Caco-2 (cell line): ENCODE measurements around the gene PLEKHD1. TPM values are rescaled to one million over a fixed set of nuclear protein-coding genes. Genes with fewer than 3 reads are reported as not detected.

ENCODE experiments used
- BruUV-seq: library from RNA; stranded (reverse); fragments of 400-500 nt; replicated peaks from 2 replicates; lab custom pipeline; 2021; lab: Mats Ljungman, UMichigan
- CTCF ChIA-PET: fragments of 300-600 bp; sonication (Branson Sonifier 250); formaldehyde crosslinking; loops from one replicate; lab custom pipeline; 2022; ENCODE audit warnings: antibody characterized with exemption; lab: Charles Lee
- POLR2A ChIA-PET: fragments of 300-600 bp; sonication (Branson Sonifier 250); formaldehyde crosslinking; loops from one replicate; lab custom pipeline; 2022; ENCODE audit warnings: antibody characterized with exemption; lab: Charles Lee
- DNase-seq, 2 experiments: peaks; one replicate each; pipeline versions ENCODE4 v3.0.0 to v3.0.0-alpha.2; 2020 to 2022
- H3K27me3 ChIP-seq: replicated peaks from 2 replicates; pipeline ENCODE4 v1.6.0; 2011; ENCODE audit warnings: low read length; ENCODE audit not compliant: control insufficient read depth, insufficient read depth
- H3K36me3 ChIP-seq: 2 replicates; pipeline ENCODE4 v1.5.1; 2011; ENCODE audit warnings: low read length; ENCODE audit not compliant: control insufficient read depth, insufficient read depth
- H3K4me1 ChIP-seq: fragments of 250-450 bp; sonication (Bioruptor Pico); 2 replicates; pipeline ENCODE4 v1.5.1; 2020; ENCODE audit warnings: mild to moderate bottlenecking
- H3K4me3 ChIP-seq: 2 replicates; pipeline ENCODE4 v1.5.1; 2011; ENCODE audit warnings: low read depth, mild to moderate bottlenecking, control low read depth, low read length
- H3K9me3 ChIP-seq: fragments of 250-450 bp; sonication (Bioruptor Pico); 2 replicates; pipeline ENCODE4 v1.5.1; 2020; ENCODE audit warnings: mild to moderate bottlenecking, moderate library complexity
- H3K27ac Mint-ChIP-seq: one replicate; pipeline ENCODE4 v1.8.0; 2022; ENCODE audit warnings: mixed read lengths; ENCODE audit not compliant: unreplicated experiment
- H3K27me3 Mint-ChIP-seq: one replicate; pipeline ENCODE4 v1.8.0; 2022; ENCODE audit warnings: mixed read lengths; ENCODE audit not compliant: insufficient read depth, unreplicated experiment
- H3K36me3 Mint-ChIP-seq: one replicate; pipeline ENCODE4 v1.8.0; 2022; ENCODE audit warnings: mild to moderate bottlenecking, mixed read lengths; ENCODE audit not compliant: insufficient read depth, unreplicated experiment
- H3K4me1 Mint-ChIP-seq: one replicate; pipeline ENCODE4 v1.8.0; 2022; ENCODE audit warnings: low read depth, mixed read lengths; ENCODE audit not compliant: unreplicated experiment
- H3K4me3 Mint-ChIP-seq: one replicate; pipeline ENCODE4 v1.8.0; 2022; ENCODE audit warnings: mild to moderate bottlenecking, moderate library complexity, mixed read lengths; ENCODE audit not compliant: unreplicated experiment
- H3K9me3 Mint-ChIP-seq: one replicate; pipeline ENCODE4 v1.8.0; 2022; ENCODE audit warnings: mixed read lengths; ENCODE audit not compliant: unreplicated experiment
- intact Hi-C: fragments of 100-400 bp; cut with micrococcal nuclease; formaldehyde crosslinking; loops from one replicate; pipeline ENCODE4 v1.10.0; 2022; ENCODE audit not compliant: unreplicated experiment
- total RNA-seq: library from RNA; stranded (reverse); gene quantifications from 2 replicates; pipeline ENCODE4 v1.2.3, GENCODE V29; 2022
- TF ChIP-seq, protein P1 (sequence below), 2 experiments: fragments of 200-600 bp in 1 of 2; IDR thresholded peaks; 1 replicate in 1 of 2; 2 replicates in 1 of 2; pipeline versions ENCODE4 v1.5.1 to v1.8.0; 2011 to 2022; ENCODE audit warnings: antibody characterized with exemption in 1 of 2, control low read depth in 1 of 2, inconsistent platforms in 1 of 2, low read depth in 1 of 2, low read length in 1 of 2, mild to moderate bottlenecking in 1 of 2, moderate library complexity in 1 of 2; ENCODE audit not compliant: insufficient read depth in 1 of 2, severe bottlenecking in 1 of 2, unreplicated experiment in 1 of 2

PLEKHD1 gene
- total RNA-seq, 1 experiment from 2014 or later, result 0.50 TPM

- H3K9me3 Mint-ChIP-seq, result no peaks in the 10 kb centered on the region
- no peak overlapping the region for H3K4me3 ChIP-seq
- CTCF ChIA-PET, result no interaction called here
- no peaks in the 10 kb centered on the region for H3K4me1 ChIP-seq
- DNase-seq, result no peak
- H3K9me3 ChIP-seq, result no peaks in the 10 kb centered on the region
- TF ChIP-seq, protein P1, sequence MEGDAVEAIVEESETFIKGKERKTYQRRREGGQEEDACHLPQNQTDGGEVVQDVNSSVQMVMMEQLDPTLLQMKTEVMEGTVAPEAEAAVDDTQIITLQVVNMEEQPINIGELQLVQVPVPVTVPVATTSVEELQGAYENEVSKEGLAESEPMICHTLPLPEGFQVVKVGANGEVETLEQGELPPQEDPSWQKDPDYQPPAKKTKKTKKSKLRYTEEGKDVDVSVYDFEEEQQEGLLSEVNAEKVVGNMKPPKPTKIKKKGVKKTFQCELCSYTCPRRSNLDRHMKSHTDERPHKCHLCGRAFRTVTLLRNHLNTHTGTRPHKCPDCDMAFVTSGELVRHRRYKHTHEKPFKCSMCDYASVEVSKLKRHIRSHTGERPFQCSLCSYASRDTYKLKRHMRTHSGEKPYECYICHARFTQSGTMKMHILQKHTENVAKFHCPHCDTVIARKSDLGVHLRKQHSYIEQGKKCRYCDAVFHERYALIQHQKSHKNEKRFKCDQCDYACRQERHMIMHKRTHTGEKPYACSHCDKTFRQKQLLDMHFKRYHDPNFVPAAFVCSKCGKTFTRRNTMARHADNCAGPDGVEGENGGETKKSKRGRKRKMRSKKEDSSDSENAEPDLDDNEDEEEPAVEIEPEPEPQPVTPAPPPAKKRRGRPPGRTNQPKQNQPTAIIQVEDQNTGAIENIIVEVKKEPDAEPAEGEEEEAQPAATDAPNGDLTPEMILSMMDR (IDR thresholded peaks at IDR 0.05; ENCODE audit: insufficient read depth in 1 of 2, low read depth in 1 of 2, low read length in 1 of 2, severe bottlenecking in 1 of 2, unreplicated experiment in 1 of 2), result no peak
- no peak overlapping the region for H3K4me3 Mint-ChIP-seq
- H3K27ac Mint-ChIP-seq, result no peak overlapping the region
- POLR2A ChIA-PET, result no interaction called here
- no peaks in the 10 kb centered on the region for H3K36me3 Mint-ChIP-seq
- no peaks in the 10 kb centered on the region for H3K4me1 Mint-ChIP-seq
- H3K36me3 ChIP-seq, result no peaks in the 10 kb centered on the region
- intact Hi-C loops, result no loop called here
- BruUV-seq, result no TSS peak
- H3K27me3 ChIP-seq, result no peaks in the 10 kb centered on the region
- peaks cover 20% of the 10 kb centered on the region for H3K27me3 Mint-ChIP-seq
Observed at GRCh38 chr14:69560826-69561225, 76.3 kb downstream of the PLEKHD1 start.

GRCh38 chr14:69561893-69562292 lies 77.4 kb downstream of the PLEKHD1 start:
- ChIA-PET POLR2A (no interaction called here), CTCF (no interaction called here)
- H3K4me1 ChIP-seq, result no peaks in the 10 kb centered on the region
- H3K36me3 ChIP-seq, result no peaks in the 10 kb centered on the region
- Mint-ChIP-seq H3K4me1 (no peaks in the 10 kb centered on the region), H3K4me3 (no peak overlapping the region), H3K9me3 (no peaks in the 10 kb centered on the region), H3K27me3 (peaks cover 20% of the 10 kb centered on the region), H3K27ac (no peak overlapping the region), H3K36me3 (no peaks in the 10 kb centered on the region)
- H3K4me3 ChIP-seq, result no peak overlapping the region
- H3K9me3 ChIP-seq, result no peaks in the 10 kb centered on the region
- no TSS peak for BruUV-seq
- TF ChIP-seq, protein P1 (IDR thresholded peaks at IDR 0.05; ENCODE audit: insufficient read depth in 1 of 2, low read depth in 1 of 2, low read length in 1 of 2, severe bottlenecking in 1 of 2, unreplicated experiment in 1 of 2), result no peak
- H3K27me3 ChIP-seq, result no peaks in the 10 kb centered on the region; the same call in 1 of the 2 replicates
- intact Hi-C loops, result no loop called here
- DNase-seq, result no peak

DNA sequence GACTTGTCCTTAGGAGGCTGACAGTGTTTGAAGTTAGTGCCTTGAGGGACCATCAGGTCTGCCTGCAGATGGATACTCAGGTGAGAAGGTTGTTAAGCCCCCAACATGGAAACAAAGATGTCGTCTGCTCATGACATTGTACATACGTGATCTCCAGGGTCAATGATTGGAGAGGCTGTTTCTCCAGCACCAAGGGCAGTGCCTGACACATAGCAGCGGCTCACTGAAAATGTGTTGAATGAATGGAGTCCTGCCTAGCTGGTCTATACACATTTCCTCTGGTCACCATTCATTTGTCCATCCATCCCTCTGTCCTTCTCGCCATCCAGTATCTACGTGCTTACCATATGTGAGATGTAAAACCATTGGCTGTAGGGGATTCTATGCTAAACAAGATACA lies 83.0 kb downstream of the PLEKHD1 start:
- intact Hi-C loops, result no loop called here
- Mint-ChIP-seq H3K4me3 (no peak overlapping the region), H3K9me3 (no peaks in the 10 kb centered on the region), H3K27me3 (peaks cover 13% of the 10 kb centered on the region), H3K27ac (no peak overlapping the region), H3K36me3 (no peaks in the 10 kb centered on the region), H3K4me1 (peaks cover 14% of the 10 kb centered on the region)
- no TSS peak for BruUV-seq
- CTCF ChIA-PET, result no interaction called here
- Histone ChIP-seq H3K9me3 (no peaks in the 10 kb centered on the region), H3K4me3 (no peak overlapping the region), H3K36me3 (no peaks in the 10 kb centered on the region), H3K27me3 (no peaks in the 10 kb centered on the region; the same call in 1 of the 2 replicates), H3K4me1 (peaks cover 33% of the 10 kb centered on the region)
- TF ChIP-seq, protein P1 (IDR thresholded peaks at IDR 0.05; ENCODE audit: insufficient read depth in 1 of 2, low read depth in 1 of 2, low read length in 1 of 2, severe bottlenecking in 1 of 2, unreplicated experiment in 1 of 2), result no peak
- no peak for DNase-seq
- POLR2A ChIA-PET, result no interaction called here
